ENCODE measurements around the gene C16orf74. TPM values are rescaled to one million over a fixed set of nuclear protein-coding genes. Genes with fewer than 3 reads are reported as not detected.

The C16orf74 gene
- total and polyA plus RNA-seq, 9 donors = 0.38 to 1.5 (median 0.63) TPM; not detected in 2

DNA sequence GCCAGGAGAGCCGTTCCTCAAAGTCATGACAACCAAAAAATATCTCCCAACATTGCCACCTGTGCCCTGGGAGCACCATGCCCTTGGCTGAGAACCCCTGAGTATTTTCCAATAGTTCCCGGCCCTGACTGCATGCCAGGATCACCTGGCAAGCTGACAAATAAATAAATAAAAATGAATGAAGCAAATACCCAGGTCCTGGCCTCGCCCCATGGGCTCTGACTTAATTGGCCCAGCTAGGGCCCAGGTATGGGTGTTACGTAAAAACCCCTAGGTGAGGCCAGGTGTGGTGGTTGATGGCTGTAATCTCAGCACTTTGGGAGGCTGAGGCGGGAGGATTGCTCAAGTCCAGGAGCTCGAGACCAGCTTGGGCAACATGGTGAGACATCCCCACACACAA lies 2.7 kb upstream of the C16orf74 start:
- no peaks in the 10 kb centered on the region for H3K36me3 ChIP-seq
- H3K4me1 ChIP-seq (ENCODE audit: insufficient read depth) = peaks cover 5% of the 10 kb centered on the region
- no peak overlapping the region for H3K27ac ChIP-seq
- intact Hi-C loops (cut with DNase I) = no loop called here
- 61 to 66% (median 61%) methylated on average over 6 of the region's 6 CpGs for WGBS, 3 donors
- DNase-seq = no peak
- no peak overlapping the region for H3K4me3 ChIP-seq
- no peaks in the 10 kb centered on the region for H3K27me3 ChIP-seq
- no peaks in the 10 kb centered on the region for H3K9me3 ChIP-seq
- TF ChIP-seq POLR2A (IDR thresholded peaks at IDR 0.05) = no peak
- TF ChIP-seq, protein P1, sequence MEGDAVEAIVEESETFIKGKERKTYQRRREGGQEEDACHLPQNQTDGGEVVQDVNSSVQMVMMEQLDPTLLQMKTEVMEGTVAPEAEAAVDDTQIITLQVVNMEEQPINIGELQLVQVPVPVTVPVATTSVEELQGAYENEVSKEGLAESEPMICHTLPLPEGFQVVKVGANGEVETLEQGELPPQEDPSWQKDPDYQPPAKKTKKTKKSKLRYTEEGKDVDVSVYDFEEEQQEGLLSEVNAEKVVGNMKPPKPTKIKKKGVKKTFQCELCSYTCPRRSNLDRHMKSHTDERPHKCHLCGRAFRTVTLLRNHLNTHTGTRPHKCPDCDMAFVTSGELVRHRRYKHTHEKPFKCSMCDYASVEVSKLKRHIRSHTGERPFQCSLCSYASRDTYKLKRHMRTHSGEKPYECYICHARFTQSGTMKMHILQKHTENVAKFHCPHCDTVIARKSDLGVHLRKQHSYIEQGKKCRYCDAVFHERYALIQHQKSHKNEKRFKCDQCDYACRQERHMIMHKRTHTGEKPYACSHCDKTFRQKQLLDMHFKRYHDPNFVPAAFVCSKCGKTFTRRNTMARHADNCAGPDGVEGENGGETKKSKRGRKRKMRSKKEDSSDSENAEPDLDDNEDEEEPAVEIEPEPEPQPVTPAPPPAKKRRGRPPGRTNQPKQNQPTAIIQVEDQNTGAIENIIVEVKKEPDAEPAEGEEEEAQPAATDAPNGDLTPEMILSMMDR (IDR thresholded peaks at IDR 0.05) = no peak
- no peak for TF ChIP-seq EP300 (IDR thresholded peaks at IDR 0.05)

DNA sequence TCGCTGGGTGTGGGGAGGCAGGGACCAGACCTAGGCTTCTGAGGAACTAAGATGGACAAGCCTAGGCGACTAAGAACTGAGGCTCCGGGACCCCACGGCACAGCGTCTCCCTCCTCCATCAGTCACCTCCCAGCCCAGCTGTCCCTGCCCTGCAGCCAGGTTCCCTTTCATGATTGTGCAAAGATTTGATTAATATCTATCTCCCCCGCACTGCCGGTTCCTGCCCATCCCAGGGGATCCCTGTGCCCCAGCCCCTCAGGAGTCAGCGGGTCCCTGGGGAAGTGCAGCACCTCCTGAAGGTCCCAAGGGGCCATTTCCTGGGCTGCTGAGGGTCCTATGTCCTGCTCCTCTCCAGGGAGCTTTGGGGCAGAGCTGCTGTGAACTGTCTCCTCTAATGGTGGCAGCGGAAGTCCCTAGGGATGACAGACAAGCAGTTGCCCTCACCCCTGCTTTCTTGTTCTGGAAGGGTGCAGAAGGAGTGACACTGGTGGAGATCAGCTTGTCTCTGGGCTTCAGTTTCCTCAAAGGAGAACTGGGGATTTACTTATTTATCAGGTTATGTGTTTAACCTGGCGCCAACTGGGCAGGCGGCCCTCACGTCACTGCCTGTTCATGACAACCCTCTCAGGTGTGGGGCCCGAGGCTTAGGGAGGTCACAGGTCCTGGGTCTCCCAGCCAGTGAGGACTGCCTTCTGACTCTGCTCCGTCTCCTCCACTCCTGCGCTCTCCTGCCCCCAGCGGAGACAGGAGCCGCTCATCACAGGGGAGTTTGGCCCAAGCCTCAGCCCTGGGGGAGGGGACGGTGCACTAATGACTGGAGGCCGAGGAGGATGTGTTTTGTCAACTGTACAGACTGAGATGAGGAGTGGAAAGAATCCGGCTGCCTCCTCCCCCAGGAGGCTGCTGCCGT lies 1.9 kb upstream of the C16orf74 start:
- Histone ChIP-seq H3K9me3 (no peaks in the 10 kb centered on the region), H3K4me1 (ENCODE audit: insufficient read depth) (peaks cover 5% of the 10 kb centered on the region), H3K36me3 (no peaks in the 10 kb centered on the region), H3K4me3 (no peak overlapping the region), H3K27me3 (no peaks in the 10 kb centered on the region), H3K27ac (no peak overlapping the region)
- DNase-seq = peak in 3 of 5 donors; percentile 26 to 54 (median 46)
- TF ChIP-seq, protein P1 (IDR thresholded peaks at IDR 0.05) = no peak
- TF ChIP-seq POLR2A (IDR thresholded peaks at IDR 0.05) (no peak), EP300 (IDR thresholded peaks at IDR 0.05) (no peak)
- intact Hi-C loops (cut with DNase I) = no loop called here
- WGBS, 3 donors = 22 to 25% (median 24%) methylated on average over 21 of the region's 21 CpGs

DNA sequence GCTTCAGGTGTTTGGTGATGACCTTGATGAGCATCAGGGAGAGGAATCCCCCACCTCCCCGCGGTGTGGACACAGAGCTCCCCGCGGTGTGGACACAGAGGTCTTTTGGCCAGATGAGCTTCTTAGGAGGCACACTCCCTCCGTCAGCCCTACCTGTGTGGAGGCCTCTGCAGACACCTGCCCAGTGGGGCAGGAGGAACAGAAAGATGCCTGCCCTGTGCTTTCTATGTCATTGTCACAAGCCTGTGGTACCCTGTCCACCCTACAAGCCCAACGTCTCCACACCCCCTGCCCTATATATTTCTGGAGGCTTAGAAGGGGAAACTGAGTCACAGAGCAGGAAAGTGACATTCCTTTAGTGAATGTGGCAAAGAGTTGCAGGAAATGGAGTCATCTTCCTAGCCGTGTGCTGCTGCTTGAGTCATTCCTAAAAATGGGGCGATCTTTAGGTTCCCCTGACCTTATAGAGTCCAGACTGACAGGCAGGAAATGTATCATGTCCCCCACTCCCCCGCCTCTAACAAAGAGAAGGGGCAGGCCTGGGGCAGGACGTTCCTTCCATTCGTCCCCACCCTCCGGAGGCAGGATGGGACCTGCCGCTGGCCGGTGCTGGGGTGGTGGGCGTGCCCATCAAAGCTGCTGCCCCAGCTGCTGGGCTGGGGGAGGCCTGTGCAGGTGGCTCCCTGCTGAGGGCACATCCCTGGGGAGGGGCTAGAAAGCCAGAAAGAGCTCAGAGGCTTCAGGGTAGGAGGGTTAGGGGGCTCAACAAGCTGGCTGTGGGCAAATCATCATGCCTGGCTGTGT lies 1.0 kb upstream of the C16orf74 start:
- TF ChIP-seq POLR2A (IDR thresholded peaks at IDR 0.05) (no peak), EP300 (IDR thresholded peaks at IDR 0.05) (no peak)
- TF ChIP-seq, protein P1 (IDR thresholded peaks at IDR 0.05) = no peak
- H3K4me3 ChIP-seq = no peak overlapping the region
- no peaks in the 10 kb centered on the region for H3K36me3 ChIP-seq
- no peak for DNase-seq
- intact Hi-C loops (cut with DNase I) = no loop called here
- 38 to 45% (median 42%) methylated on average over 11 to 15 of the region's 15 CpGs for WGBS, 3 donors
- no peaks in the 10 kb centered on the region for H3K27me3 ChIP-seq
- peaks cover 5% of the 10 kb centered on the region for H3K4me1 ChIP-seq (ENCODE audit: insufficient read depth)
- no peaks in the 10 kb centered on the region for H3K9me3 ChIP-seq
- no peak overlapping the region for H3K27ac ChIP-seq

DNA sequence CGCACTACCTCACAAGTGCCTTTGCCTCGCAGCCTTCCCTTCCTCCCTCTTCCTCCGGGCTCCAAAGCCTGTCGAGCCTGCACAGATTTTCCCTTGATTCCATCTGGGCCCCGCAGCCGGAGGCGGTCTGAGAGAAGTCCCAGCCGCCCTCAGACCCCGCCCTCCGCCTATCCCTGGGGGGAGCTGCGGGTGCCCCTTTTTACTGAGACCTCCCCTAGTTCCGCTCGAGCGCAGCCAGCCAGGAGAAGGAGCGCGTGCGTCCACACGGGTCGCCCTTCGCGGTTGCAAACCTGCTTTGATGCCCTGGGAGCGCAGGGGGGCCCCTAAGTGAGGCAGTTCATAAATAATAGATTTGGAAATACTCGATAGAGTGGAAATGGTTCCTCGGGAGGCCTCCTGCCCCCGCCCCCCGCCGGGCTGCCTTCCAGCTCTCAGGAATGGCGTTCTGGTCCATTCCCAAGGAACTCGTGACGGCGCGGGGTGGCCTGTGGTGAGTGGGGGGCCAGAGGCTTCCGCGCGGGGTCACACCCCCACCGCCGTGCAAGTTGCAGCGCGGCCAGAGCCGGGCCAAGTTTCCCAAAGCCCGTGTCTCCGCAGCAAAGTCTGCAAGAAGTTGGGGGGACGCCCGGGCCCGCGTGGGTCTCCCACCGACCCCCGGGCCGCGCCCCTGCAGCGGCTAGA lies 610 bp downstream of the C16orf74 start:
- TF ChIP-seq POLR2A (IDR thresholded peaks at IDR 0.05) (no peak), EP300 (IDR thresholded peaks at IDR 0.05) (no peak)
- TF ChIP-seq, protein P1 (IDR thresholded peaks at IDR 0.05) = no peak
- no peak overlapping the region for H3K27ac ChIP-seq
- H3K4me1 ChIP-seq (ENCODE audit: insufficient read depth) = peaks cover 5% of the 10 kb centered on the region
- H3K36me3 ChIP-seq = no peaks in the 10 kb centered on the region
- no peaks in the 10 kb centered on the region for H3K9me3 ChIP-seq
- intact Hi-C loops (cut with DNase I) = no loop called here
- 1 to 2% (median 2%) methylated on average over 20 to 51 of the region's 51 CpGs for WGBS, 3 donors
- peak overlapping the region; percentile 37 for H3K4me3 ChIP-seq
- no peaks in the 10 kb centered on the region for H3K27me3 ChIP-seq
- DNase-seq = peak in 4 of 5 donors; percentile 20 to 66 (median 49)

All from ovary (tissue), 9 donors.